Ascending aorta (tissue), 2 donors: Measurements from ENCODE around the gene ZNF783. TPM values are rescaled to one million over a fixed set of nuclear protein-coding genes. Genes with fewer than 3 reads are reported as not detected.
A peak's percentile ranks its signal among the peaks of the same experiment; 100 is the strongest.

Experiments
- DNase-seq, 2 donors: peaks; one replicate each; pipeline ENCODE4 v3.0.0-alpha.2; 2019; ENCODE audit warnings: low spot score in 2 of 2
- H3K27ac ChIP-seq, 2 donors: fragments of 200-600 bp; sonication (generic); one replicate each; pipeline ENCODE4 v1.5.1; 2016 to 2017; ENCODE audit warnings: mild to moderate bottlenecking in 1 of 2
- H3K27me3 ChIP-seq: fragments of 200-600 bp; sonication (generic); one replicate; pipeline ENCODE4 v1.5.1; 2017
- H3K36me3 ChIP-seq, 2 donors: fragments of 200-600 bp; sonication (generic); one replicate each; pipeline ENCODE4 v1.5.1; 2016
- H3K4me1 ChIP-seq, 2 donors: fragments of 200-600 bp; sonication (generic); one replicate each; pipeline ENCODE4 v1.5.1; 2016 to 2017; ENCODE audit warnings: mild to moderate bottlenecking in 1 of 2
- H3K4me3 ChIP-seq, 2 donors: fragments of 200-600 bp; sonication (generic); one replicate each; pipeline ENCODE4 v1.5.1; 2016 to 2017; ENCODE audit warnings: mild to moderate bottlenecking in 1 of 2
- H3K9me3 ChIP-seq, 2 donors: fragments of 200-600 bp; sonication (generic); one replicate each; pipeline ENCODE4 v1.5.1; 2016
- intact Hi-C: fragments of 100-400 bp; cut with DNase I; formaldehyde crosslinking; loops from one replicate; pipeline ENCODE4 v1.15.1; 2023
- total RNA-seq: library from RNA; depleted of rRNA; stranded (reverse); fragments of >200 nt; gene quantifications from one replicate; pipeline ENCODE4 v1.1.0, GENCODE V29; 2016
- TF ChIP-seq, protein P1 (sequence below), 3 experiments: fragments of 200-600 bp in 2 of 3; fragments of 450-650 bp in 1 of 3; sonication (generic) in 2 of 3; IDR thresholded peaks; one replicate each; pipeline ENCODE4 v1.5.1; 2016 to 2019; ENCODE audit warnings: antibody characterized with exemption in 3 of 3, mild to moderate bottlenecking in 1 of 3, moderate library complexity in 1 of 3

Gene ZNF783
- total RNA-seq, 1 donor from 2014 or later: 25.7 TPM

DNA sequence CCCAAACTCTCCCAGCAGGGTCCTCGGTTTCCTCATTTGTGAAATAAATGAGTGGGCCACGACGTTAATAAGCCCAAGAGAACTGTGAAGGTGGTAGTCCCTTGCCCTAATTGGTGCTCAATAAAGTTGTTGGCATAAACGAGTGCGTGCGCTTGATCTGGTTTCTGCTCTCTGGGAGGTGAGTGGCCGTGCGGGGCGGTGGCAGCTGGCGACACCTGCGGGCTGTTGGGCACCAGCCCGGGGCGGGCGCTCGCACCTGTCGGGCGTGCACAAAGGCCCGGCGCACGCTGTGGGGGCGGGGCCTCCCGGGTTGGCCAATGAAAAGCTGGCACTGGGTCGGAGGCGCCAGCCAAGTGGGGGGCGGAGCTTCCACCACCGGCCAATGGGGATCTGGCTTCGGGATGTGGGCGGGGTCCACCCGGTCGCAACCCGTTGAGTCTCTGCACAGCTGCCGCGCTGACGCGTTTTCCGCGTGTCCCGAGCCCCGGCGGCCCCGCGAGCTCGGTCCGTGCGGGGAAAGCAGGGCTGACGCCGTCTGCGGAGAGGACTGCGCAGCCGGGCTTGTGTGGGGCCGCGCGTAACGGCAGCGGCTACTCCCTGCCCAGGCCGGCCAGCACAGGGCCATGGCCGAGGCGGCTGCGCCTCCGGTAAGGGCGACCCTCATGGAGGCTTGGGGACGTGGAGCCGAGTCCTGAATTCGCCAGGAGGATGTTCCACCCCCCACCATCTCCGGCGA lies 23.0 kb downstream of the ZNF783 start:
- peak; percentile 79 to 96 for DNase-seq
- Histone ChIP-seq H3K4me3 (peak overlapping the region; percentile 66 to 88), H3K27ac (peak overlapping the region; percentile 20 to 48), H3K9me3 (no peaks in the 10 kb centered on the region), H3K27me3 (no peaks in the 10 kb centered on the region), H3K4me1 (peaks cover 3 to 14% of the 10 kb centered on the region in 2 donors), H3K36me3 (peaks cover 28 to 32% of the 10 kb centered on the region in 2 donors)
- TF ChIP-seq, protein P1, sequence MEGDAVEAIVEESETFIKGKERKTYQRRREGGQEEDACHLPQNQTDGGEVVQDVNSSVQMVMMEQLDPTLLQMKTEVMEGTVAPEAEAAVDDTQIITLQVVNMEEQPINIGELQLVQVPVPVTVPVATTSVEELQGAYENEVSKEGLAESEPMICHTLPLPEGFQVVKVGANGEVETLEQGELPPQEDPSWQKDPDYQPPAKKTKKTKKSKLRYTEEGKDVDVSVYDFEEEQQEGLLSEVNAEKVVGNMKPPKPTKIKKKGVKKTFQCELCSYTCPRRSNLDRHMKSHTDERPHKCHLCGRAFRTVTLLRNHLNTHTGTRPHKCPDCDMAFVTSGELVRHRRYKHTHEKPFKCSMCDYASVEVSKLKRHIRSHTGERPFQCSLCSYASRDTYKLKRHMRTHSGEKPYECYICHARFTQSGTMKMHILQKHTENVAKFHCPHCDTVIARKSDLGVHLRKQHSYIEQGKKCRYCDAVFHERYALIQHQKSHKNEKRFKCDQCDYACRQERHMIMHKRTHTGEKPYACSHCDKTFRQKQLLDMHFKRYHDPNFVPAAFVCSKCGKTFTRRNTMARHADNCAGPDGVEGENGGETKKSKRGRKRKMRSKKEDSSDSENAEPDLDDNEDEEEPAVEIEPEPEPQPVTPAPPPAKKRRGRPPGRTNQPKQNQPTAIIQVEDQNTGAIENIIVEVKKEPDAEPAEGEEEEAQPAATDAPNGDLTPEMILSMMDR (IDR thresholded peaks at IDR 0.05): no peak
- intact Hi-C loops: loop anchor here (1.0 to 10.0 kb wide), 4 partner anchors 23 to 550 kb away; partner anchors contain the start of genes ZNF746, ZNF783 and ZNF862

DNA sequence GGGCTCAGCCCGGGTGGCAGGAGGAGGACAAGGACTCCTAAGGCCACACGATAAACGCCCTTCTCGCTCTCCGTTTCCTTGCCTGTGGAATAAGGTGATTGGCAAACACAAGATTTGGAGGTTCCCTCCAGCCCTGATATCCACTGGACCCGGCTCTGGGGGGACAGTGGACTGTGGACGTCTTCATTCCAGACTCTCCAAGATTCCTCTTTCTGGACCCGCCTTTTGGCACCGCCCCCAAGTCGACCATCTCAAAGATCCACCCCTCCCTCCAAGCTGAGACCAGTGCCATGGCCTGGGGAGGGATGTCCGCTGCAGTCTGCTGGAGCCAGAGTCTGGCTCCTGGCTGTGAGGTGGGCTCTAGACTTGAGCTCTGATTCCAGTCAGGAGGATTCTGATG lies 23.6 kb downstream of the ZNF783 start:
- TF ChIP-seq, protein P1 (IDR thresholded peaks at IDR 0.05): no peak
- H3K36me3 ChIP-seq: peaks cover 22 to 30% of the 10 kb centered on the region in 2 donors
- H3K4me1 ChIP-seq: peaks cover 3 to 14% of the 10 kb centered on the region in 2 donors
- H3K27me3 ChIP-seq: no peaks in the 10 kb centered on the region
- peak overlapping the region in 1 of 2 donors; percentile 48 for H3K27ac ChIP-seq
- peak overlapping the region; percentile 66 to 88 for H3K4me3 ChIP-seq
- no peaks in the 10 kb centered on the region for H3K9me3 ChIP-seq
- intact Hi-C loops: loop anchor here (1.0 to 10.0 kb wide), 4 partner anchors 23 to 549 kb away; partner anchors contain the start of genes ZNF746, ZNF783 and ZNF862
- no peak for DNase-seq

- H3K4me1 ChIP-seq: peaks cover 3 to 14% of the 10 kb centered on the region in 2 donors
- TF ChIP-seq, protein P1 (IDR thresholded peaks at IDR 0.05): no peak
- H3K9me3 ChIP-seq: no peaks in the 10 kb centered on the region
- no peak overlapping the region for H3K4me3 ChIP-seq
- H3K36me3 ChIP-seq: peaks cover 10 to 19% of the 10 kb centered on the region in 2 donors
- no peak overlapping the region for H3K27ac ChIP-seq
- intact Hi-C loops: loop anchor here (10.0 kb wide), 3 partner anchors 208 to 548 kb away; partner anchors contain the start of genes ZNF746 and ZNF862
- H3K27me3 ChIP-seq: no peaks in the 10 kb centered on the region
- no peak for DNase-seq
Observed at GRCh38 chr7:149286811-149287400, 24.9 kb downstream of the ZNF783 start.

- H3K4me3 ChIP-seq: no peak overlapping the region
- no peaks in the 10 kb centered on the region for H3K9me3 ChIP-seq
- H3K27me3 ChIP-seq: no peaks in the 10 kb centered on the region
- DNase-seq: no peak
- H3K4me1 ChIP-seq: peaks cover 3 to 14% of the 10 kb centered on the region in 2 donors
- no peak overlapping the region for H3K27ac ChIP-seq
- TF ChIP-seq, protein P1 (IDR thresholded peaks at IDR 0.05): no peak
- H3K36me3 ChIP-seq: peaks cover 6 to 19% of the 10 kb centered on the region in 2 donors
- intact Hi-C loops: loop anchor here (10.0 kb wide), 3 partner anchors 207 to 547 kb away; partner anchors contain the start of genes ZNF746 and ZNF862
Observed at GRCh38 chr7:149287622-149288021, 25.6 kb downstream of the ZNF783 start.

GRCh38 chr7:149289262-149289661 lies 27.3 kb downstream of the ZNF783 start:
- no peak for DNase-seq
- no peaks in the 10 kb centered on the region for H3K9me3 ChIP-seq
- no peaks in the 10 kb centered on the region for H3K27me3 ChIP-seq
- intact Hi-C loops: loop anchor here (10.0 kb wide), 3 partner anchors 206 to 546 kb away; partner anchors contain the start of genes ZNF746 and ZNF862
- peaks cover 14 to 30% of the 10 kb centered on the region in 2 donors for H3K36me3 ChIP-seq
- TF ChIP-seq, protein P1 (IDR thresholded peaks at IDR 0.05): no peak
- peaks cover 3 to 14% of the 10 kb centered on the region in 2 donors for H3K4me1 ChIP-seq
- H3K4me3 ChIP-seq: no peak overlapping the region
- no peak overlapping the region for H3K27ac ChIP-seq
